NAMALWA (cell line): ENCODE results near the gene NT5M.

Source experiments
- DNase-seq: peaks from one replicate; pipeline ENCODE4 v3.0.0-alpha.2; 2015; ENCODE audit warnings: low spot score

The NT5M gene

DNA sequence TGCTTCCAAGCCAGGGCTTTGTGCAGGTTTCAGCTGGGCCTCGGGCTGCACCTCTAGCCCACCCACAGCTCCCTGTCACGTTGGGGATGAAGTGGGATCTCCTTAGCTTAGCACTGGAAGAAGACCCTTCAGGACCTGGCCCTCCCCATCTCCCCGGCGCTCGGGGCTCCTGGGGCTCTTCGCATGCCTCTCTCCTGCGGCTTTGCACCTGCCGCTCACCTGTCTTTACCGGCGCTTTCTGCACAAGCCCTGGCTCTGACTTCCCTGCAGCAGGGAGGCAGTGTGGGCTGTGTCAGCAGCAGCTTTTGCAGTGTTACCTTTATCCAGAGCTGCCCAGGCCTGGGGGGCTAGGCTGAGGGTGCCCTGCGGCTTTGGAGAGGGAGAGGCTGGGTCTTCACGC lies 52.3 kb downstream of the NT5M start:
- DNase-seq, result no peak

DNA sequence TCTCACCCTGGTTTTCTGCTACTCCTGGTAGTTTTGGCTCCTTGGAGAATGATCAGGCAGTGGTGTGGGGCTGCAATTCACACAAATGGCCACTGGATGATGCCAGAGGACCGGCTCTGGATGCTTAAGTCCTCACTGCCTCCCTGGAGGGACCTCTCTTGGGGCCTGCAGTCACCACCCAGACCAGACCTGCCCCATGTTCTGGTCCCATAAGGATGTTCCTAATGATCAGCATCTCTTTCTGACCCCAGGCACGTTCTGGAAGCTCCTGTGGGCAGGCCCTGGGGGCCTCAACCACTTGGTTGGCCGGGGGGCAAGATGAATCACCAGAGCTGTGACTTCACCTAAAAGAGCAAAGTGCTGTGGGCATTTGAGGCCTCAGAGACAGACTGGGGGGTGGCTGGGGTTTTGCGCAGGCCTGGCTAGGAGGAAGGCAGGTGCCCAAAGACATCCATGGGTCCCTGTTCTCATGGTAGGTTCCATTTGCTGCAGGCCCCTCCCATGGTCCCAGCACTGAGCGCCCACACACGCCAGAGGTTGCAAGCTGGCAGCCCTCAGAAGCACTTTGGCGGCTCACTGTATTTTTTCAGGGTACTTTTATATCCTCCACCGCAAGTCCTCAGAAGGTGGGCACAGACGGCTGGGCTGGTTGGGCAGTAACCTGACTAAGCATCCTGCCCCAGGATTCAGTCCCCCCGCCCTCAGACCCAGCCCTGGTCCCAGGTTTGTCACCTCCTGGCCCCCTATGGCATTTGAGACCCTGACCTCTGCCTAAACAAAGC lies 53.2 kb downstream of the NT5M start:
- DNase-seq, result peak; percentile 75

DNA sequence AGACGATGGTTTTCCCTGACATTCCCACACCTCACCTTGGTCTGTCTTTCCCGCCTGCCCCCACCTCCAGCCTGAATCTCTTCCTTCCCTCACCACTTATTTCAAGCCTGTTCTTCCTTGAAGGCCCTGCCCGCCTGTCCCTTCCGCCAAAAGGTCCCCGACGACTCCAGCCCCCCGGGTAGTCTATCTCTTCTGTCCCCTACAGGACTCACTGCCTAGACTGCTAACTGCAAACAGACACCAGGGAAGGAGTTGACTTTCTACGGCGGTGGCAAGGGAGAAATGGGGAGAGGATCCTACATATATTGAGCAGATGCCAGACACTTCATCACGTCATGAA lies 53.7 kb downstream of the NT5M start:
- no peak for DNase-seq

DNA sequence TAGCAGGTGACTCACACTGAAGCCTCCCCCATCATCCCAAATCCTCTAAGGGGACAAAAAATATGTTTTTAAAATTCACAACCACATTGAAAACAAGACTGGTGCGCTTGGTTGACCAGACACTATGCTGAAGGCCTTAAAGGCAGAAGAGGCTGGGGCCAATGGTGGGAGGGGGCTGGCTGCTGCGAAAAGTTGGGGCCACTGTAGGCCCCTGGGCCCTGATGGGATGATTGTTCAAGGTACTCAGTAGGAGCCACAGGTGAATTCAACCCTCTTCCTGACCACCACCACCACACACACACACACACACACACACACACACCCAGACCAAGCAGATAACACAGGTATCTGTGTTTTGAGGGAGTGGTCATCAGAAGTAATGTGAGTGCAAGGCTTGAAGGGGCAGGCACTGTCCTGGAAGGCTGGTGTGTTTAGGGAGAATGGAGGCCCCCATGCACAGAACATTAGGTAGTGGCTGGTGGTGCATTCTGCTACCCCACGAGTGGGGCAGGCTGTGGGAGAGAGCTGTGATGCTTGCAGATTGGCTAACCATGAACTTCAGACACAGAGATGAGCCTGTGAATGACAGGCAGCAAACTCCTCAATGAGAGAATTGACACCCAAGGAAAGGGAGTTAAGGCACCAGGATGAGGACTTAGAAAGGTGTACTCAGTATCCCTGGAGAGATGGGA lies 55.0 kb downstream of the NT5M start:
- DNase-seq, result no peak

DNA sequence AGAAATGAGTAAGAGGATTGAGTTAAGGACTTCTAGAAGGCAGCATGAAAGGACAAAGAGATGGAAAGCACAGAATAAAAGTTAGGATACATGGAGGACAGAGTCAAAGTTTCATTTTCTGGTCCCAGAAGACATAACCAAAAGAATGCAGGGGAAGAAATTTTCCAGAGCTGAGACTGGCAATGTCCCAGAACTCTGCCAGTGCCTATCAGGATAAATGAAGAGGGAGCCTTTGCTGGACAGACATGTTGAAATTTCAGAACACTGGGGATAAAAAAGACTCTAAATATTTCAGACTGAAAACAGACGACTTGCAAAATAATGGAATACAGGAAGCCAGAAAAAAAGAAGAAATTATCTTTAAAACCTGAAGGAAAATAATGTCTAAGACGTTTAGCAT lies 55.7 kb downstream of the NT5M start:
- no peak for DNase-seq

DNA sequence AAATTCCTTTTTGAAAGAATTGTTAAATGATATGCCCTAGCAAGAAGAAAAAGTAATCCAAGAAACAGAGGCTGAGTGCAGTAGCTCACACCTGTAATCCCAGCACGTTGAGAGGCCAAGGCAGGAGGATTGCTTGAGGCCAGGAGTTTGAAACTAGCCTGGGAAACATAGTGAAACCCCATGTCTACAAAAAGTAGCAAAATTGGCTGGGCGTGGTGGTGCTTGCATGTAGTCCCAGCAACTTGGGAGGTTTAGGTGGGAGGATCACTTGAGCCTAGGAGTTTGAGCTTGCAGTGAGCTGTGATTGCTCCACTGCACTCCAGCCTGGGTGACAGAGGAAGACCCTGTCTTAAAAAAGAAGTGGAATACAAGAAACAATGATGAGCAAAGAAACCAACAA lies 56.1 kb downstream of the NT5M start:
- DNase-seq, result no peak

DNA sequence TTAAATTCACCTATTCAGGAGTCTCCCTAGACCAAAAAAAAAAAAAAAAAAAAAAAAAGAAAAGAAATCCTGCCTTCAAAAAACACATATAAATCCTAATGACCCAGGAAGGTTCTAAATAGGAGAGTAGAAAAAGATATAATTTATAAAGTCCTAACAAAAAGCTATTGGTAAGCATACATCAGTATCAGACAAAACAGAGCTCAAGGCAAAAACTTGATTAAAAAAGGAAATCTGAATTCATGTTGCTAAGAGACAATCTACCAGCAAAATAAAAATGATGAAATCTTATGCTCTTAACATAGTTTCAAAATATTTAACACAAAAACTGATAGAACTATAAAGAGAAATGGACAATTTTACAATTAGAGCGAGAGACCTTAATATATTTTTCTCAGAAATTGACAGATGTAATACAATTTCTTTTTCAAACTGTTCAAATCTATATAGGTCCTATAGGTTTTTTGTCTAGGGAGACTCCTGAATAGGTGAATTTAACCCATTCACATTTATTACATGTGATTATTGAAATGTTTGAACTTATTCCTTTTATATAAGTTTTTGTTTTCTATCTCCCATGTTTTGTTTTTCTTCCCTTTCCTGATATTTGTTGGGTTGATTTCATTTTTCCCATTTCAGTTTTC lies 57.0 kb downstream of the NT5M start:
- no peak for DNase-seq

DNA sequence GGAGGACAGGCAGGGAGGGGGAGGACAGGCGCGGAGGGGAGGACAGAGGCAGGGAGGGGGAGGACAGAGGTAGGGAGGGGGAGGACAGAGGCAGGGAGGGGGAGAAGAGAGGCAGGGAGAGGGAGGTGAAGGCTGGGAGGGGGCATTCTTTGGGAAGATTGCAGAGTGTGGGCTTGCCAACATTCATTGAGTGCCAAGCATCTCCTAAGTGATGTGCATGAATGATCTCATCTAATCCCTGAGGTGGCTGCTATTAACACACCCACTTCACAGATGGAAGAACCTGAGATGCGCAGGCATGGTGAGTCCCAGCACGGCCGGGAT lies 58.3 kb downstream of the NT5M start:
- DNase-seq, result no peak

DNA sequence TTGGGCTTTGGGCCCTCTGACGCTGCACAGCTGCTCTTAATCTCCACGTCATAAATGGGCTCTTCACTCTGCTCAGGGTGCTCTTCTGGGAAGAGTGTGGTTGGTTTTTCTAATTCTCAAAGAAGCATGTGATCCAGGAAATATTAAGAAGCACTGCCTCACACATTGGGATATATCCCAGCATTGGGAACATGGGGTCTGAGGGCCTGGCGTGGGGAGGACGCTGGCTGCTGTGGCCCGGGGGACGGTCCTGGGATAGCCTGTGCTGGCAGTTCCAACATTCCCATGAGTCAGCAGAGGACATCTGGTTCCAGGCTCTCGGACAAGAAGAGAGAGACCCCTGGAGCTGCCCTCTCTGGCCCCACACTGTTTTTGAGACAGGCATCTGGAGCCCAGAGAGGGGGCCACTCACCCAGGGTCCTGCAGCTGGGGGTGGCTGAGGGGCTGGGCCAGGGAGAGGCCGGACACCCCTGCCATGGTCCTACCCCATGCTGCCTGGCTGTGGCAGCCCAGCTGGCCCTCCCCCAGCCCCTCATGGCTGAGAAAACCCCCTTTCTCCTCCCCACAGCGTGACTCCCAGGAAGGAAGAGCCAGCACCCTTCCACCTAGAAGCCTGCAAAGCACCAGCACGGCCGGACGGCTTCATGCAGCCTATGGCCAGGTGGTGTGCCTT lies 58.8 kb downstream of the NT5M start:
- DNase-seq, result no peak

DNA sequence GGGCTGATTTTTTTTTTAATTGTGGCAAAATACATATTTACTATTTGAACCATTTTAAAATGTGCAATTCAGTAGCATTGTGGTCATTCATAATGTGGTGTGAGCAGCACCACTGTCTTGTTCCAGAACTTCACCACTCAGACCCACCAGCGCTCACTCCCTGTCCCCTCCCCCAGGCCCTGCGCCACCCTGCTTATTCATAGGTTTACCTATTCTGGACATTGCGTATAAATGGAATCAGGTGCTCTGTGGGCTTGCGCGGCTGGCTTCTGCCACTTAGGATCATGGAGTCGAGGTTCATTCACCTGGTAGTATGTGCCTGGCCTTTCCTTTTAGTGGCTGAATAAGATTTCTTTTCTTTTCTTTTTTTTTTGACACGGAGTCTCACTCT lies 59.4 kb downstream of the NT5M start:
- DNase-seq, result no peak

DNA sequence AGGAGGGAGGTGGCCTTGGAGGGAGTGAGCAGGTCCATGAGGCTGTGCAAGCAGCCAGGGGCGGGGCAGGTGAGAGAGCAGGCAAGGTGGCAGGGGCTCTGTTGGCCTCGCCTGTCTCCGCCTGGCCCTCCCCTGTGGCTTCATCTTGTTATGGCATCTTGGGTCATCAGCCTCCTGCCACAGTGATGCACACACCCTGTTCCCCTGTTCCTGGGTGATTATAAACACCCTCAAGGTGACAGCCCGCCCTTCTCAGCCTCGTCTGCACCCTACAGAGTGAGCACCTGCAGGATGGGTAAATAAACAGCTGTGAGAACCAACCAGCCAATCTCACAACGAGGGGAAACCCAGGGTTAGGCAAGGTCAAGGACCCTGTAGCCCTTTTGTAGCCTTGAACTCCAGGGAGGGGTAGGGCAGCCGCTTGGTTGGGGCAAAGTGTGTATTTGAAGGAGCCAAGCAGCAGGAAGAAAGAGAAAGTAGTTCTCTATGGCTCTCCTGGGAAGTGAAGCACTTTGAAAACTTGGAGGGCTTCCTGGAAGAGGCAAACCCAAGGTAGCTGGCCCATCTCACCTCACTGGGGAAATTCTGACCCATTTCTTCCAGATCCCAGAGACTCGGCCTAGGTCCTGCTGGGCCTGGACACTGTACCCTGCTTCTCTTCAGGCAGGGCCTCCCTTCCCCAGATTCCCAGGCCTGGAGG lies 60.6 kb downstream of the NT5M start:
- peak; percentile 38 for DNase-seq

DNA sequence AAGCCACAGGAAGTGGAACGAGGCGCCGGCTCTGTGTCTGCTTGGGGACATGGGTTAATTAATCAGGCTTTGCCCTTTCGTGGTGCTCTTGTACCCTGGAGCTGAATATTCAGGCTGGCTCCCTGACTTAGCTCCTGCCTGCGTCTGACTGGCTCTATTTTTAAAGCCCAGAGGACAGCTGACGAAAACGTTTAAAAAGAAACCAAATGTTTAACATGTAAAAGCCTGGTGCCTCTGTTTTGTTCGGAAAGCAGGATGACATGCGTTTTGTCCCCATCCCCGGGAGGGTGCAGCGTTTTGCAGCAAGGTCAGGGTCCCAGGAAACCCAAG lies 61.1 kb downstream of the NT5M start:
- no peak for DNase-seq

DNA sequence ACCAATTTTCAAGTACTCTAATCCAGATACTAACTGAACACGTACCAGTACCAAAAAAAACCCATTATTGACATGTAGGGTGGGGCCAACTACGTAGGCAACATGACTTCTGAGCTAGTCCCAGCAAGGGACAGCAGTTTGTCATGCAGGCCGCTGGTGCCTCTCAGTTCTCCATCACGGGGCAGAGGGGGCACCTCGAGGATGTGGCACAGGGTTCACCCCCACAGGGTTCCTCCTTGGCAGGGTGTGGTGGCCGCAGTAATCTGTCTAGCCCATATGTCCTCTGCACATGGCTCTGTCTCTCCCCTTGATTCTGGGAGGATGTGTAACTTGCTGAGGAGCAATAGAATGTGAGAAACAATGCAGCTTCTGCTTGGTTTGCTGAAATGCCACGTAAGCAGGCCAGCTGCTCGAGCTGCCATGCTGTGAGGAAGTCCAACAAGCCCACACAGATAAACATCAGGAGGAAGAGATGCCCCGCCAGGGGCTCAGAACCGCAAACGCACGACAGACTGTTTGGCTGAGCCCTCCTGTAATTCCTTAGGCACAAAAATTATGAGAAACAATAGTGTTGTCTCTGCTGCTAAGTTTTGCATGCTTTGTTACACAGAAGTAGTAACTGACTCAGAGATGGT lies 62.4 kb downstream of the NT5M start:
- no peak for DNase-seq

DNA sequence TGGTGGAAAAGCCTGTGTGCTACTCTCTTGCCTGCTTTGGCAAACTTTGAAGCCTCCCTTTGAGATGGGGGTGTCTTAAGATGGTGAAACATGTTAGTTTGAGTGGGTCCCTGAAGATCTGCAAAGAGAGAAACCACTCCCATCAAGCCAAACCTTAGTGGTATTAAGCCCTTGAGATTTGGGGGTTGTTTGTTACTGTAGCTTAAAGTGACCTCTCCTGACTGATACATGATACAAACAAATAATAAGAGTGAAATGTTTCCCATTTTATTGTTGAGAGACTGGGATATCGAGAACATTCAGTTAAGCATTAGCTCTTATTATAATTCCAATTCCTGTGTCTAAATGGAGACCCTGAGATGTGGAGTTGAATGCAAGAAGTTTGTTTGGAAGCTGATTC lies 63.1 kb downstream of the NT5M start:
- no peak for DNase-seq

DNA sequence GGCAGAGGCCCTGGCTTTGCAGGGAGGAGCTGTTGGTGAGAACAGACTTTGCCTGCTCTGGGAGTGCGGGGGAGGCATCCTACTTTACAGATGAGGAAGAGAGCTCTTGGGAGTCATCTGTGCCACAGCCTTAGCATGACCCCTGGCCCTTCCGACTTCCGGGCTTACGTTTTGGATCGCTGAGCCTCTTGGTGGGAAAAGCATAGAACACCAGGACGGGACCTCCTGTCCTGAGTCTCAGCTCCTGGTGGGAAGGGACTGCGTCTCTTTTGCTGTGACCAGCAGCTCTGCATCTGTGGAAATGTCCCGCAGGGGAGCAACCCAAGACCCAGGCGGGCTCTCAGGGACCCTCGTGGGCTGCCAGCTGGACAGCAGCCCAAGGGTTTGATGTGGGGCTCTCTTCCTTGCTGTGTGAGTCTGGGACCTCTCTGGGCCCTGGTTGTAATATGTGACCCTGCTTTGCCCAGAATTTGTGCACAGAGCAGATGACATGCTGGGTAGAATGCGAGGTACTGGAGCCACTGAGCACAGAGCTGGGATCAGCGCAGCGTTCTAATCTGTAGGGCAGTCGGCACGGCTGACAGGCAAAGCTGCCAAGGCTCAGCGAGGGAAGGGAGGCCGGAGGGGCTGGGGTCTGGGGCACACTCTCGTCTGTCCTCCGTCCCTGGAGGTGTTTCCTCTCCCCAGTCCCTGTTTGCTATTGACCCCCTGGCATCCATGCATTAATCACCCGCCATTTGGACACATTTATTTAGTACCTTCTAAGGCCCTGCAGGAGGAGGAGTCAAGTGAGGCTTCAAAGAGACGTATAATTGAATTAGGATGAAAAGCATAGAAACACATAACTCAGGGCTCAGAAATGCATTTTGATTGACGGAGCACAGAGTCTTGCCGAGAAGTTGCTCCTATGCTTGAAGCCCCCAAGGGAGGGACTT lies 64.0 kb downstream of the NT5M start:
- DNase-seq, result no peak

DNA sequence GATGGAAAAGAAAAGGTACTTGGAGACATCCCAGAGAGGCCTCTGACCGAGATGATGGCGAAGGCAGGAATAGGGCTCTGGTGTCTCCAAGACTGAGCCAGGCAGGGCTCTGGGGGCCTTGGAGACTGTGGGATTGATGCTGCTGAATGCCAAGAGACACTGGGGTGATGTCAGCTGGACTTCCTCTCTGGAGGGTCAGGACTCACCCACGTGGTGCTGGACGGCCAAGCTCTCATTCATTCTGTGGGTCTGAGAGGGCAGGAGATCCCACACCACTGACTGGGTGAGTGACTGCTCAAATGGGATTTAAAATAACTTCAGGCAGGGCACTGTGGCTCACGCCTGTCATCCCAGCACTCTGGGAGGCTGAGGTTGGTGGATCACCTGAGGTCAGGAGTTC lies 64.8 kb downstream of the NT5M start:
- no peak for DNase-seq

DNA sequence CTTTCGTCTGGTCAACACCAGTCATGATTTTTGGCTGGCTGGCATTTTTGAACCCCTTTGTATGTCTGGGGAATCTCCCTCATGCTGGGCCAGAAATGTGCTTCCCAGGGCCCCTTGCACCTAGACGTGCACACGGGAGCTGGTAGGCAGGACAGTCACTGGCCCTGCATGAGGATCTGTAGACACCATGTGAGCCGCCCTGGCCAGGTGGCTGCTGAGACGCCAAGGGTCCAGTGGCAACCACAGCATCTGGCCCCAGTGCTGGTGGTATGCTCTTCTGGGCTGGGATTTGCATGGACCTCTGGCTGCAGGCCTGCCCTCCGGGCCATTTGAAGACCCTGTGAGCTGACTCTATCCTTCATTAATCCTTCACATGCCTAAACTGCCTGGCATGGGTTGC lies 67.5 kb downstream of the NT5M start:
- no peak for DNase-seq

DNA sequence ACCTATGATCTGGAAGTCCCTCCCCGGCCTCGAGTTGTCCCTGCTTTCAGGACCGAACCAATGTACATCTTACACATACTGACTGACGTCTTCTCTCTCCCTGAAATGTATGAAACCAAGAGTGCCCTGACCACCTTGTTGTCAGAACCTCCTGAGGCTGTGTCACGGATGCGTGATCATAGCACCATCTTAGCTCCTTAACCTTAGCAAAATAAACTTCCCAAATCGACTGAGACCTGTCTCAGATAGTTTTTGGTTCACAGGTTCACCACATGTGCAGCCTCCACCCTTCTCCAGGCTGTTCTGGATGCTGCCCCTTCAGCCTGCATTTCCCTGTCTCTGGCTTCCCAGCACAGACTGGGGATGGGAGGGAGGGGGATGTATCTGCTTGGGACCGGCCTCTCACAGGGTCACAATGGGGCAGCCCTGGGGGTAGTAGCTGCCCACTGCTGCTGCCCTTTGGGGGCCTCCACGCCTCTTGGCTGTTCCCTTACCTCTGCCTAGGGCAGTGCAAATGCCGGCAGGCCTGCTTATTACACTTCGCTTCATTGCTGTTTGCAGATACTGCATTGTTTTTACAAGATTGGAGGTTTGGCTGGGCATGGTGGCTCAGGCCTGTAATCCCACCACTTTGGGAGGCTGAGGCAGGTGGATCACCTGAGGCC lies 69.8 kb downstream of the NT5M start:
- no peak for DNase-seq

DNA sequence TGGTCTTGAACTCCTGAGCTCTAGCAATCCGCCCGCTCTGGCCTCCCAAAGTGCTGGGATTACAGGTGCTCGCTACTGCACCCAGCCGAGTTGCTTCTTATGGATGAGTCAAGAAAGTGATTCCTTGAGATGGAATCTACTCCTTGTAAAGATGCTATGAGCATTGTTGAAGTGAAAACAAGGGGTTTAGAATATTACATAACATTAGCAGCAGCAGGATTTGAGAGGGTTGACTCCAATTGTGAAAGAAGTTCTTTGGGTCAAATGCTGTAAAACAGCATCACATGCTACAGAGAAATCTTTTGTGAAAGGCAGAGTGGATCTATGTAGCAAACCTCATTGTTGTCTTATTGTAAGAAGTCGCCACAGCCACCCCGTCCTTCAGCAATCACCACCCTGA lies 72.7 kb downstream of the NT5M start:
- DNase-seq, result no peak

DNA sequence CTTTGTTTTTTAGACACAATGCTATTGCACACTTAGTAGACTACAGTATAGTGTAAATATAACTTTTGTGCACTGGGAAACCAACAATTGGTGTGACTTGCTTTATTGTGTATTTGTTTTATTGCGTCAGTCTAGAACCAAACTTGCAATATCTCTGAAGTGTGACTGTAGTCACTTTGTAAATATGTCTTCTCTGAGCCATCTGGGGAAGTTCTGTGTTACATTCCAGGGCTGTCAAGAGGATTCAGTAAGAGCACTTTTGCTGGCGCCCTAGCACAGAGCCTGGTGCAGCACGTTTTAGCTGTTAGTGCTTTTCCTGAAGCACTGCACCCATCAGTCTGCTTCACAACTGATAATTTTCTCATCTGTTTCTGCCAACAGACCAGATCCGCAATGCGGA lies 73.2 kb downstream of the NT5M start:
- DNase-seq, result no peak
